Measurements from ENCODE around the gene NTRK3.

GRCh38 chr15:87829332-87830050 is 427.0 kb downstream of the NTRK3 start:
- TF ChIP-seq POLR2A (IDR thresholded peaks at IDR 0.05; ENCODE audit: low read depth, low read length) (no peak), EZH2 (IDR thresholded peaks at IDR 0.05; ENCODE audit: borderline replicate concordance, low read depth, low read length, severe bottlenecking) (no peak)

Measured in endothelial cell of umbilical vein (primary cell).